H9 (cell line): ENCODE results near the gene CENPVL3. TPM values are rescaled to one million over a fixed set of nuclear protein-coding genes. Genes with fewer than 3 reads are reported as not detected.
"Not testable (repeated sequence)": the region's sequence is repeated elsewhere in the genome, so short reads cannot be mapped to it uniquely, and the experiment has no call there.

Experiments
- DNase-seq: peaks from one replicate; pipeline ENCODE4 v3.0.0-alpha.2; 2017
- H2AFZ ChIP-seq: one replicate; pipeline ENCODE4 v1.6.1; 2013; ENCODE audit warnings: mild to moderate bottlenecking, low read length, control low read depth, moderate library complexity
- H2AK5ac ChIP-seq: 2 replicates; pipeline ENCODE4 v1.6.1; 2013; ENCODE audit warnings: low read length, control low read depth, mixed read lengths; ENCODE audit not compliant: insufficient read length
- H2BK120ac ChIP-seq: one replicate; pipeline ENCODE4 v1.6.1; 2013; ENCODE audit warnings: low read depth, mild to moderate bottlenecking, low read length, control low read depth, inconsistent platforms; ENCODE audit not compliant: poor library complexity, severe bottlenecking
- H2BK12ac ChIP-seq: 2 replicates; pipeline ENCODE4 v1.6.1; 2013; ENCODE audit warnings: low read length, control low read depth, mixed read lengths, low read depth; ENCODE audit not compliant: insufficient read length
- H2BK15ac ChIP-seq: 2 replicates; pipeline ENCODE4 v1.6.1; 2013; ENCODE audit warnings: low read depth, low read length, control low read depth
- H2BK20ac ChIP-seq: one replicate; pipeline ENCODE4 v1.6.1; 2013; ENCODE audit warnings: low read depth, mild to moderate bottlenecking, low read length, control low read depth, inconsistent platforms; ENCODE audit not compliant: poor library complexity, severe bottlenecking
- H2BK5ac ChIP-seq: 2 replicates; pipeline ENCODE4 v1.6.1; 2013; ENCODE audit warnings: low read length, control low read depth, mixed read lengths; ENCODE audit not compliant: insufficient read length
- H3K14ac ChIP-seq: 2 replicates; pipeline ENCODE4 v1.6.1; 2013; ENCODE audit warnings: low read length, control low read depth; ENCODE audit not compliant: insufficient read depth
- H3K18ac ChIP-seq: 2 replicates; pipeline ENCODE4 v1.6.1; 2013; ENCODE audit warnings: low read depth, mild to moderate bottlenecking, mixed read lengths, low read length, control low read depth; ENCODE audit not compliant: insufficient read length
- H3K23ac ChIP-seq: 2 replicates; pipeline ENCODE4 v1.6.1; 2013; ENCODE audit warnings: low read length, control low read depth, mixed read lengths, low read depth; ENCODE audit not compliant: insufficient read length
- H3K23me2 ChIP-seq: 2 replicates; pipeline ENCODE4 v1.6.1; 2013; ENCODE audit warnings: low read depth, mild to moderate bottlenecking, mixed read lengths, low read length, control low read depth; ENCODE audit not compliant: insufficient read length, poor library complexity, severe bottlenecking
- H3K27ac ChIP-seq: 2 replicates; pipeline ENCODE4 v1.5.1; 2013; ENCODE audit warnings: low read length, control low read depth, mixed read lengths, low read depth; ENCODE audit not compliant: insufficient read length
- H3K27me3 ChIP-seq: 2 replicates; pipeline ENCODE4 v1.6.1; 2013; ENCODE audit warnings: low read length, control low read depth, inconsistent platforms; ENCODE audit not compliant: insufficient read depth
- H3K4ac ChIP-seq: 2 replicates; pipeline ENCODE4 v1.6.1; 2013; ENCODE audit warnings: low read depth, mild to moderate bottlenecking, control low read depth, inconsistent platforms, low read length, moderate library complexity
- H3K4me1 ChIP-seq: 2 replicates; pipeline ENCODE4 v1.6.1; 2013; ENCODE audit warnings: low read length, control low read depth, inconsistent platforms; ENCODE audit not compliant: insufficient read depth
- H3K4me2 ChIP-seq: 2 replicates; pipeline ENCODE4 v1.6.1; 2013; ENCODE audit warnings: low read length, control low read depth, mixed read lengths; ENCODE audit not compliant: insufficient read length, insufficient read depth
- H3K56ac ChIP-seq: 2 replicates; pipeline ENCODE4 v1.6.1; 2013; ENCODE audit warnings: low read depth, mild to moderate bottlenecking, mixed read lengths, low read length, control low read depth; ENCODE audit not compliant: insufficient read length
- H3K79me1 ChIP-seq: 2 replicates; pipeline ENCODE4 v1.6.1; 2013; ENCODE audit warnings: low read depth, mild to moderate bottlenecking, moderate library complexity, low read length, control low read depth, inconsistent platforms; ENCODE audit not compliant: insufficient read depth, poor library complexity, severe bottlenecking
- H3K79me2 ChIP-seq: 2 replicates; pipeline ENCODE4 v1.6.1; 2013; ENCODE audit warnings: low read length, control low read depth, inconsistent platforms; ENCODE audit not compliant: insufficient read depth
- H3K9ac ChIP-seq: 2 replicates; pipeline ENCODE4 v1.6.1; 2013; ENCODE audit warnings: low read length, control low read depth, mixed read lengths; ENCODE audit not compliant: insufficient read length; ENCODE audit errors: extremely low read depth
- H3K9me3 ChIP-seq: one replicate; pipeline ENCODE4 v1.6.1; 2013; ENCODE audit warnings: low read depth, low read length, inconsistent platforms; ENCODE audit not compliant: control insufficient read depth
- H3T11ph ChIP-seq: one replicate; pipeline ENCODE4 v1.6.1; 2013; ENCODE audit warnings: mild to moderate bottlenecking, low read length, control low read depth, inconsistent platforms
- H4K20me1 ChIP-seq: one replicate; pipeline ENCODE4 v1.6.1; 2013; ENCODE audit not compliant: control insufficient read depth, insufficient read length, insufficient read depth
- H4K5ac ChIP-seq: 2 replicates; pipeline ENCODE4 v1.6.1; 2013; ENCODE audit warnings: low read depth, mild to moderate bottlenecking, mixed read lengths, low read length, control low read depth; ENCODE audit not compliant: insufficient read length
- H4K8ac ChIP-seq: replicated peaks from 2 replicates; pipeline ENCODE4 v1.6.1; 2013; ENCODE audit warnings: low read length, control low read depth, mixed read lengths, low read depth; ENCODE audit not compliant: insufficient read length
- H4K91ac ChIP-seq: 2 replicates; pipeline ENCODE4 v1.6.1; 2013; ENCODE audit warnings: low read depth, mild to moderate bottlenecking, moderate library complexity, mixed read lengths, low read length, control low read depth; ENCODE audit not compliant: insufficient read length
- H3K27ac Mint-ChIP-seq, 3 experiments: 2 replicates in 2 of 3; 3 replicates in 1 of 3; pipeline ENCODE4 v1.8.0; 2020 to 2021; ENCODE audit warnings: mixed read lengths in 3 of 3, mild to moderate bottlenecking in 1 of 3, moderate library complexity in 1 of 3
- H3K27me3 Mint-ChIP-seq: 2 replicates; pipeline ENCODE4 v1.8.0; 2021; ENCODE audit warnings: low read depth, mild to moderate bottlenecking, moderate library complexity, mixed read lengths
- H3K36me3 Mint-ChIP-seq, 3 experiments: 2 replicates in 2 of 3; 3 replicates in 1 of 3; pipeline ENCODE4 v1.8.0; 2020 to 2021; ENCODE audit warnings: low read depth in 3 of 3, mixed read lengths in 3 of 3; ENCODE audit not compliant: insufficient read depth in 1 of 3
- H3K4me1 Mint-ChIP-seq, 2 experiments: 2 replicates each; pipeline ENCODE4 v1.8.0; 2020; ENCODE audit warnings: mixed read lengths in 2 of 2
- H3K4me3 Mint-ChIP-seq, 2 experiments: 2 replicates in 1 of 2; 3 replicates in 1 of 2; pipeline ENCODE4 v1.8.0; 2020 to 2021; ENCODE audit warnings: mild to moderate bottlenecking in 2 of 2, mixed read lengths in 2 of 2, moderate library complexity in 1 of 2
- H3K9me3 Mint-ChIP-seq, 2 experiments: 2 replicates in 1 of 2; 3 replicates in 1 of 2; pipeline ENCODE4 v1.8.0; 2020; ENCODE audit warnings: mild to moderate bottlenecking in 2 of 2, mixed read lengths in 2 of 2, moderate library complexity in 1 of 2
- WGBS: extraction: QIAGEN DNeasy Blood & Tissue Kit; methylation state at CpG from one replicate; pipeline ENCODE4 v1.1.7; 2013; ENCODE audit warnings: missing lambda C conversion rate, low lambda C conversion rate, mixed read lengths; ENCODE audit not compliant: insufficient read length; ENCODE audit errors: extremely low coverage; 5-methylcytosine and 5-hydroxymethylcytosine counted together
- long read RNA-seq: library from polyadenylated mRNA; unstranded; transcript quantifications from one replicate; pipeline ENCODE4 v2.0.0, GENCODE V29; 2020
- total RNA-seq: library from RNA; stranded (reverse); gene quantifications from 2 replicates; pipeline ENCODE4 v1.2.1, GENCODE V29; 2021

CENPVL3 gene
- total RNA-seq, result 3.3 and 4.4 TPM in 2 replicates
- long read RNA-seq, transcript CENPVL3-201 (1 exons, 1,945 nt), result major isoform, 11 of 11 reads
- long read RNA-seq, partial matches to known transcripts, result 0 of 11 reads
- long read RNA-seq, other reads (novel, unspliced or antisense), result 0 of 11 reads

GRCh38 chrX:51618241-51619155 lies at the start of gene CENPVL3:
Gene CENPVL3, minus strand, starts transcription at chrX:51618912. Its CDS starts 39 bp downstream, at chrX:51618873.
- not testable (repeated sequence) for H2BK12ac ChIP-seq, H3K23ac ChIP-seq, H3K27me3 ChIP-seq, H3K79me2 ChIP-seq, H2AK5ac ChIP-seq, H4K5ac ChIP-seq, H3K56ac ChIP-seq, H3K27ac Mint-ChIP-seq, H2BK20ac ChIP-seq, H2AFZ ChIP-seq, H4K8ac ChIP-seq, H3K79me1 ChIP-seq, H4K91ac ChIP-seq, H3K27ac ChIP-seq, H2BK120ac ChIP-seq, H2BK5ac ChIP-seq, H2BK15ac ChIP-seq, H3K18ac ChIP-seq, H3K9me3 ChIP-seq, H3K4ac ChIP-seq, H3K4me1 Mint-ChIP-seq, H3T11ph ChIP-seq, H3K9ac ChIP-seq, H4K20me1 ChIP-seq, H3K23me2 ChIP-seq, H3K4me1 ChIP-seq
- peak within 1 kb of the TSS; percentile 74 to 81 for H3K4me3 Mint-ChIP-seq
- peak within 1 kb of the TSS; percentile 75; the same call in 1 of the 2 replicates for H3K14ac ChIP-seq
- peak; percentile 65 for DNase-seq
- peaks cover 66 to 68% of the 10 kb centered on the region in 2 experiments for H3K9me3 Mint-ChIP-seq
- H3K4me2 ChIP-seq, result peak within 1 kb of the TSS; percentile 1
- WGBS, result no CpG with 5 or more reads among the region's 81 CpGs
- H3K27me3 Mint-ChIP-seq, result peaks cover 41% of the 10 kb centered on the region
- peaks cover 3 to 16% (median 4%) of the 10 kb centered on the region in 3 experiments; a peak in 4 of 7 replicates for H3K36me3 Mint-ChIP-seq
